ENCODE data around the gene ABCA1.
"Not testable (repeated sequence)": the region's sequence is repeated elsewhere in the genome, so short reads cannot be mapped to it uniquely, and the experiment has no call there.

The ABCA1 gene

GRCh38 chr9:104934691-104935500, 6.9 kb upstream of the ABCA1 start:
- no peak for DNase-seq
- Histone ChIP-seq H3K4me1 (no peaks in the 10 kb centered on the region), H3K9me3 (no peaks in the 10 kb centered on the region), H3K27me3 (no peaks in the 10 kb centered on the region), H3K4me3 (ENCODE audit: low read depth, low read length) (no peak overlapping the region), H3K36me3 (no peaks in the 10 kb centered on the region)
- TF ChIP-seq CTCF (IDR thresholded peaks at IDR 0.05; ENCODE audit: low read depth, low read length), result no peak

- H3K9me3 ChIP-seq; DNase-seq; H3K4me1 ChIP-seq; H3K36me3 ChIP-seq; H3K4me3 ChIP-seq (ENCODE audit: low read depth, low read length); H3K27me3 ChIP-seq: not testable (repeated sequence)
Observed at GRCh38 chr9:104933091-104933490, 5.1 kb upstream of the ABCA1 start.

GRCh38 chr9:104931256-104931655, 3.3 kb upstream of the ABCA1 start:
- Histone ChIP-seq H3K4me1 (no peaks in the 10 kb centered on the region), H3K36me3 (no peaks in the 10 kb centered on the region), H3K4me3 (ENCODE audit: low read depth, low read length) (no peak overlapping the region), H3K9me3 (no peaks in the 10 kb centered on the region; the same call in 1 of the 2 replicates), H3K27me3 (peaks cover 22% of the 10 kb centered on the region)
- no peak for TF ChIP-seq CTCF (IDR thresholded peaks at IDR 0.05; ENCODE audit: low read depth, low read length)
- DNase-seq, result no peak

- peak overlapping the region; percentile 38 for H3K4me3 ChIP-seq (ENCODE audit: low read depth, low read length)
- TF ChIP-seq CTCF (IDR thresholded peaks at IDR 0.05; ENCODE audit: low read depth, low read length), result no peak
- peaks cover 22% of the 10 kb centered on the region for H3K27me3 ChIP-seq
- H3K36me3 ChIP-seq, result no peaks in the 10 kb centered on the region
- no peaks in the 10 kb centered on the region; the same call in 1 of the 2 replicates for H3K9me3 ChIP-seq
- no peaks in the 10 kb centered on the region for H3K4me1 ChIP-seq
- DNase-seq, result no peak
Observed at GRCh38 chr9:104927216-104927911, 591 bp downstream of the ABCA1 start.

- H3K4me3 ChIP-seq (ENCODE audit: low read depth, low read length), result no peak overlapping the region
- TF ChIP-seq CTCF (IDR thresholded peaks at IDR 0.05; ENCODE audit: low read depth, low read length), result no peak
- H3K9me3 ChIP-seq, result no peaks in the 10 kb centered on the region; the same call in 1 of the 2 replicates
- H3K4me1 ChIP-seq, result no peaks in the 10 kb centered on the region
- DNase-seq, result no peak
- H3K27me3 ChIP-seq, result peaks cover 22% of the 10 kb centered on the region
- H3K36me3 ChIP-seq, result no peaks in the 10 kb centered on the region
Observed at GRCh38 chr9:104923740-104924139, 4.2 kb downstream of the ABCA1 start.

- no peak for DNase-seq
- Histone ChIP-seq H3K36me3 (no peaks in the 10 kb centered on the region), H3K4me1 (no peaks in the 10 kb centered on the region), H3K4me3 (ENCODE audit: low read depth, low read length) (no peak overlapping the region), H3K27me3 (peaks cover 20% of the 10 kb centered on the region), H3K9me3 (no peaks in the 10 kb centered on the region; the same call in 1 of the 2 replicates)
- no peak for TF ChIP-seq CTCF (IDR thresholded peaks at IDR 0.05; ENCODE audit: low read depth, low read length)
Observed at GRCh38 chr9:104923289-104923688, 4.7 kb downstream of the ABCA1 start.

- not testable (repeated sequence) for H3K36me3 ChIP-seq; H3K4me3 ChIP-seq (ENCODE audit: low read depth, low read length); DNase-seq; H3K9me3 ChIP-seq; H3K4me1 ChIP-seq
- peaks cover 14% of the 10 kb centered on the region for H3K27me3 ChIP-seq
Observed at GRCh38 chr9:104922748-104923147, 5.2 kb downstream of the ABCA1 start.

Data from BE2C (cell line).